Embryonic facial prominence (tissue), 1 donor: Measurements from ENCODE around the gene KIF17.

ENCODE experiments used
- DNase-seq: peaks from one replicate; pipeline ENCODE4 v3.0.0-alpha.2; 2016; ENCODE audit errors: extremely low spot score

The KIF17 gene

DNA sequence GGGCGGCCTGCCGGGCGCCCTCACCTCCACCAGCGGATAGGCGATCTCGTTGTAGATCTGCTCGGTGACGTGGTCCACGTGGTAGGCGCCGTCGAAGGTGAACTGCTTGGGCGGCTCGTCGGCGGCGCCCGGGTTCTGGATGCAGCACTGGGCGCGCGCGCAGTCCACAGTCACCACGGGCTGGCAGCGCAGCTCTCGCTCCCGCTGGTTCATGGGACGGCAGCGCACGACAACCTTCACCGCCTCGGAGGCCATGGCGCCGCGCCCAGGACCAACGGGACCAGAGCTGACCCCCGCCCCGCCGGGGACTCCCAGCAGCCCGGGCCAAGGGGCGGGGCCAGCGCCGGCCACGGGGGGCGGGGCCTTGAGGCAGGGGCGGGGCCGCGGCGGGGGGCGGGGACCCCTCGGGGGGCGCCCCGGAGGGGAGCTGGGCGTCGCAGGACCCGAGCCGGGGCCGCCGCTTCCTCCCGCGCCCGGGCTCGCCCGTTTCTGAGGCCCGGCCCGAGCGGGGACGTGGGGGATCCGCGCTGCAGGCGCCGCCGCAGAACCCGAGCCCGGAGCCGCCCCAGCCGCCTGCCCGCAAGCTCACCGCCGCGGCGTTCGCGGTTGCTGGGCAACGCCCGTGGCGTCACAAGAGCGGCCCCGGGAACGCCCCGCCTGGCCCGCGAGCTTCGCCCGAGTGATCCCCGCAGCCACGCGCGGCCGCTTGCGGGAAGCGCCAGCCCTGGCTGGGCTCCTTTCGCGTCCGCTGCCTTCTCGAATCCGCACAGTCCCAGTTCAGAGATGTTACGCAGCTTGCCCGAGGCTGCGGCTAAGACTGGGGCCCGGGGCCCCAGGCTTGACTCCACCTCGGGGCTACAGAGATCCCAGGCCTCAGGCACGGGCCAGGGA lies at the start of gene KIF17:
TSS of gene KIF17 (minus strand) at position 556 of the 891 bp plus-strand sequence. CDS start at position 255, 301 bp downstream.
- peak; percentile 27 for DNase-seq

DNA sequence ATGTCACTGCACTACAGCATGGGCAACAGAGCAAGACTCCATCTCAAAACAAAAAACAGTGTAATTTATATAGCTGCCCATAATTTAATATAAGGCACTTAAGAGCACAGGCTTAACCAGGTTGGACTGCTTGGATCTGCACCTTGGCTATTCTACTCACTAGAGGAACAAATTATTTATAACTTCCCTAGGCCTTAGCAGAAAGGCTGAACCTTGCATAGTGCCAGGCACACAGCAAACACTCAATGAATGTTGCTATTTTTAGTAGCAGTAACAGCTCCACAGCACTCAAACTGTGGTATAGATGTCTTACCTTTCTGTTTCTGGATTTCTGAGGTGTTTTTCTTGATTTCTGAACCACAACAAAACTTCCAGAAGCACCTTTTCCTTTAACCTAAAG lies 49.5 kb upstream of the KIF17 start:
- no peak for DNase-seq

DNA sequence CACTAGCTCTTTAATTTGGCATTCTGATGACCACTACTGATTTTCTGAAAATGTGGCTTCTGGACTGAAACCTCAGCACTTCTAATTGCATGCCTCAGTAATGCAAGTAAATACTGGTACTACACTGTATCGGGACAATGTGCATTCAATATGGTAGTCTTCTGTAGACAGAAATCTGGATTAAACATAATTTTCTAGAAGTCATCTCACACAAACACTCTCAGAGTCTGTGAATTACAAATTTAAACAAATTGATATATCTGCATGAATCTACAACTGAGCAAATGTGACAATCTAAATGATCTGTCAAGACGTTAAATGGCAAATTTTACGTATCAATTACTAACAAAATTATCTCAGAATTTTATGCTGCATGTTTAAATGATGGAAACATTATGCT lies 45.6 kb upstream of the KIF17 start:
- DNase-seq: no peak

DNA sequence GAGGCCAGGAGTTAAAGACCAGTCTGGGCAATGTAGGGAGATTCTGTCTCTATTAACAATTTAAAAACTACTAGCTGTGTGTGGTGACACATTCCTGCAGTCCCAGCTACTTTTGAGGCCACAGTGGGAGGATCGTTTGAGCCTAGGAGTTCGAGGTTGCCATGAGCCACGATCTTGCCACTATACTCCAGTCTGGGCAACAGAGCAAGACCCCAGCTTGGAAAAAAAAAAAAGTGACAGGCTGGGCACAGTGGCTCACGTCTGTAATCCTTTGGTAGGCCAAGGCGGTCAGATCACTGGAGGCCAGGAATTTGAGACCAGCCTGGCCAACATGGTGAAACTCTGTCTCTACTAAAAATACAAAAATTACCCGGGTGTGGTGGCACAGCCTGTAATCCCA lies 42.5 kb upstream of the KIF17 start:
- no peak for DNase-seq

DNA sequence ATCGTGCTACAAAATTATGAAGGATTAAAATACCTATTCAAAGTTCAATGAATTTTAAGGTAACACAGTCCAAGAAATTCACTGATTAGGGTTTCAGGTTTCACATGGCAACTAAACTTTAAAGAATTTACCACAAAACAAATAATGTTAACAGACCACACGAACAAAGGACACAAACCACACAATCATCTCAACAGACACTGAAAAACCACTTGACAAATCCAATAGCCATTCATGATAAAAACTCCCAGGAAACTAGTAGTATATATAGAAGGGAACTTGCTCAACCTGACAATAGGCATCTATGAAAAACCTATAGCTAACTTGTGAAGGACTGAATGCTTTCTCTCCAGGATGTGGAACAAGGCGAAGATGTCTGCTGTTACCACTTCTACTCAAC lies 35.8 kb upstream of the KIF17 start:
- no peak for DNase-seq

DNA sequence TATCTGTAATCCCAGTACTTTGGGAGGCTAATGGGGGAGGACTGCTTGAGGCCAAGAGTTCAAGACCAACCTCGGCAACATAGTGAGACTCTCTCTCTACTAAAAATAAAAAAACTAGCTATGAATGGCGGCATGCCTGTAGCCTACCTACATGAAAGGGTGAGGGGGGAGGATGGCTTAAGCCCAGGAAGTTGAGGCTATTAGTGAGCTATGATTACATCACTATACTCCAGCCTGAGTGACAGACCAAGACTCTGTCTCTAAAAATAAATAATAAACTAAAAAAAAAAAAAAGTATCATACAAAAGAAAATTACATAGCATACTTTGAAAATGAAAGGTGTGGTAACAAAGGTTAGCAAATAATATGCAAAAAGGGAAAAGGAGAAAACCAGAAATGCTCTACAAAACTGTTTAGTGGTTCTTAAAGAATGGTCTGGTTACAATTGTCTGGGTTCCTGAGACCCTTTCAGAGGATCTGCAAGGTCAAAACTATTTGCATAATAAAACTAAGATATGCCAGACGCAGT lies 33.7 kb upstream of the KIF17 start:
- no peak for DNase-seq

DNA sequence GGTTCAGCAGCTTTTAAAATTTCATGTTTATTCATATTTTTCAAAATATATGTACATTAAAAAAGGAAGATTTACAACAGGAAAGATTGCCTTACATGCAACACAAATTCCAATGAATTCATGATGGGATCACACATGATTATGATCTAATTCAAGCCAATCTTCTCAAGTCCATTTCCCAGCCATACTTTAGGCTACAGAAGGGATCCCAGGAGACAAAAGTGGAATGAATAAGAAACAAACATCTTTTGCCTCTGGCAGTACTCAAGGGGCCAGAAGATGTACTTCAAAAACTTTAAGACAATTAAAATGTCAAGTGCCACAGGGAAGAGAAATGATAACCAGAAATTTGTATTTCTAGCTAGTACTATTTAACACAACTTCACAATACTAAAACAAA lies 24.9 kb upstream of the KIF17 start:
- DNase-seq: no peak

DNA sequence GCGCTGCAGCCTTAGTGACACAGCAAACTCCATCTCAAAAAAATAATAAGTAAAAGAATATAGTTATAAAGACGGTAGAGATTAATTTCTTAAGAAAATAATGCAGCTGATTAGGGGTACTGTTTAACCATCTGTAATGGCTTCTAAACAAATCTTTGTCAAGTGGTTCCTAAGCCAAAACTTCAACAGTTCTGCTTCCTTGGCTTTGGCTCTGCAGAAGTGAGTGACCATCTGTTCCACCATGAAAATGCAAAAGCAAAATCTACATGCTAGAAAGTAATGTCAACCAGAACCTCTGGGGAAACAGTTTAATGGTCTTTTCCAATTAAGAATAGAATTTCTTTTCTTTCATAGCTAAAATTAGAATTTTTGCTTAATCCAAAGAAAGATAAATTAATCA lies 23.0 kb upstream of the KIF17 start:
- no peak for DNase-seq

DNA sequence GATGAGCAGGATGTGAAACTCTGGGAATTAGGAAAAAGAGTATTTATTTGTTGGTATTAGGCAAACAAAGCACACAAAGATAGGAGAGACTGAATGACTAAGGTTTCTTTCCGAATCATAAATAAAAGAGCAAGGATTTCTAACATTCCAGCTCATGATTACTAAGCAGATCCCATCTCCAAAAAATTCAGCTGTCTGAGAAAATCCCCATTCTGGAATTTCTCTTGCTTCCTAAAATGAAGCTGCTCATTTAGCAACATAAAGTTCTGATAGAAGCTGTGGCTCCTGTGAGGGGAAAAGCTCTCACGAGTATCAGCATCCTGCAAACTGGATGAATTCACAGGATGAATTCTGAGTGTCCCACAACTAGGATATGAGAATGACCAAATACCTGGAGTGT lies 21.4 kb upstream of the KIF17 start:
- no peak for DNase-seq

DNA sequence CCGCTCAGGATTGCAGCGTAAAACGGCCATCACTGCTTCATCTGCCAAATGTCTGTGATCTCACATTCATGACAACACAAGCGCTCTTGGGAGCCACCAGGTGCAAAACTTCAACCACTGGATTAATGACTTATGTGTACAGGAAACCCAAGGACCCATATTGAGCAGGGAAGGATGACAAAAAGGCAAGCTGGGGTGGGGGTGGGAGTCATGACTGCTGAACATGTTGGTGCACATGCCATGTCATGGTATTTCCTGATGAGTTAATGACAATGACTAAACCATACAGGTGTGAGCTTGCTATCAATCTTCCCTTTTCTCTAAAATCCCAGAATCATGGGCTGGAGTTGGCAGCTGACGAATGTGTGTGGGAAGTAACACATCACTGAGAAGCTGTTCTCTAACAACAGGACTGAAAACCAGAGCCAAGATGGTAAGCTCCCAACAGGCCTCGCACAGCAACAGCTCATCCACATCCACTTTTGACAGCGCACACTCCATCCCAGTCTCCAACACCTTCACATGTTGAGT lies 17.8 kb upstream of the KIF17 start:
- no peak for DNase-seq

DNA sequence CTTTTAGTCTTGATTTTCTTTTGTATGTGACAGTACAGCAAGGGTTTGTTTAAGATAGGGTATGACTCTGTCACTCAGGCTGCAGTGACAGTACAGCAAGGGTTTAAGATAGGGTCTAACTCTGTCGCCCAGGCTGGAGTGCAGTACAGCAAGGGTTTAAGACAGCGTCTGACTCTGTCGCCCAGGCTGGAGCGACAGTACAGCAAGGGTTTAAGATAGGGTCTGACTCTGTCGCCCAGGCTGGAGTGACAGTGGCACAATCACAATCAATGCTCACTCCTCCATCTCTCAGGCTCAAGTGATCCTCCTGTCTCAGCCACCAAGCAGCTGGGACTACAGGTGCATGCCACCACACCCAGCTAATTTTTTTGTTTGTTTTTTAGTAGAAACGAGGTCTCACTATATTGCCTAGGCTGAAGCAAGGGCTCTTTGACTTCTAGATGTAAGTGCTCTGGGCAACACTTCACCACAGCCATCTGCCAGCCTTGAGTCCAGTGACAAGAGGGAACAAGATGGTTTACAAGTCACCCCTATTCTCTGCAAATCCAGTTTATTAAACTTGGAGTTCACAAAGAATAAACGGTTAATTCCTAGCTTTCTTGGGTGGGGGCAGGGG lies 15.7 kb upstream of the KIF17 start:
- no peak for DNase-seq

DNA sequence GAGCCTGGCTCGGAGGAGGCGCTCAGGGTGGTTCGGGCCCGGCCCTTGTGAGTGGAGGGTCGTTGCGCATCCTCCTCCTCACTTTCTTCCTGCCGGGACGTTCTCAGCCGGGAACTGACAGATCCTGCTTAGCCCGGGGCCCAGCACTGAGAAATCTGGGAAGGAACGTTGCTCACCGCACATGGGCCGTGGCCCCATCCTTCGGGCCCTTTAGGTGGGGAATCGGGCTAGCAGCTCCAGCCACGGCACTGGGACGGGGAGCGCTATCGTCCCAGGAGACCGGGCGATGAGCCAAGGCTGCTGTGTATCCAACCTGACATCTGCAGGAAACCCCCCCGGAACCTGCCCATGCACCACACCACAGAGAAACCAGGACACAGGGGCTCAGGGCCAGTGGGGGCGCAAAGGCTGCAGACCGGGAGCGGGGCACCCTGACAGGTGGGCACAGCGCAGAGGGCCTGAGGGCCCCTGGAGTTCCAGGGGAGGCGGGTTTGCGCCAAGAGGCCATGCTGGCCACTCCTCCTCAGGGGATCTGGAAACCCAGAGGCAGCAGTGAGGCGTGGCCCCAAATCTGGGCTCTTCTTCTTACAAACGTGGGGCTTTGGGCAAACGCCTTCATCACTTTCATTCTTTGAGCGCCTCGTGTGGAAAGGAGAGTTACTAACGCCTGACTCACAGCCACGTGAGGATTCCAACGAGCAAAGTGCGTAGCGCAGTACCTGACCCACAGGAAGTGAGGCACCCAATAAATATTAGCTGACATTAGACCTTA lies 15.0 kb upstream of the KIF17 start, which contains the start of gene SH2D5:
TSS of gene SH2D5 (minus strand) at position 116 of the 772 bp plus-strand sequence. CDS start 4,659 bp downstream, outside the sequence.
- peak; percentile 31 for DNase-seq

DNA sequence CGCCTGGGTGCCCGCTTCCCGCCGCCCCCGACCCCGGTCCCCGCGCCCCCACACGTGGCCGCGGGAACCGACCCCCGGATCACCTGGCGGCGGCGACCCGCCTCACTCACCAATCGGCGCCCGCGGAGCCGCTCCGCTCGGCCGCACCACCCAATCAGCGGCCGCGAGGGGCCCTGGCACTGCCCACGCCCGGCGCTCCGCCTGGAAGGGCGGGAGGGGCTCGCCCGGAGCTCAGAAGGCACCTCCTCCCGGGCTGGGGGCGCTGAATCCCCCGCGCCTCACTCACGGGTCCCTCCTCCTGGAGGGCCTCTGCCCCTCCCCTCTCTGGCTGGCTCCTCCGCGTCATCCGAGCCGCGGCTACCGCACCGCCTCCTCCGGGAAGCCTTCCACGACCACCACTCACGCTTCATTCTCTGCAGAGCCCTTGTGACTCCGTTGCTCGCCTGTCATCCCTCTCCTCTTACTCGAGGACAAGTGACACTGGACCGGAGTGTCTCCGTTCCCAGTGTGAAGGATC lies 14.3 kb upstream of the KIF17 start:
- DNase-seq: no peak

DNA sequence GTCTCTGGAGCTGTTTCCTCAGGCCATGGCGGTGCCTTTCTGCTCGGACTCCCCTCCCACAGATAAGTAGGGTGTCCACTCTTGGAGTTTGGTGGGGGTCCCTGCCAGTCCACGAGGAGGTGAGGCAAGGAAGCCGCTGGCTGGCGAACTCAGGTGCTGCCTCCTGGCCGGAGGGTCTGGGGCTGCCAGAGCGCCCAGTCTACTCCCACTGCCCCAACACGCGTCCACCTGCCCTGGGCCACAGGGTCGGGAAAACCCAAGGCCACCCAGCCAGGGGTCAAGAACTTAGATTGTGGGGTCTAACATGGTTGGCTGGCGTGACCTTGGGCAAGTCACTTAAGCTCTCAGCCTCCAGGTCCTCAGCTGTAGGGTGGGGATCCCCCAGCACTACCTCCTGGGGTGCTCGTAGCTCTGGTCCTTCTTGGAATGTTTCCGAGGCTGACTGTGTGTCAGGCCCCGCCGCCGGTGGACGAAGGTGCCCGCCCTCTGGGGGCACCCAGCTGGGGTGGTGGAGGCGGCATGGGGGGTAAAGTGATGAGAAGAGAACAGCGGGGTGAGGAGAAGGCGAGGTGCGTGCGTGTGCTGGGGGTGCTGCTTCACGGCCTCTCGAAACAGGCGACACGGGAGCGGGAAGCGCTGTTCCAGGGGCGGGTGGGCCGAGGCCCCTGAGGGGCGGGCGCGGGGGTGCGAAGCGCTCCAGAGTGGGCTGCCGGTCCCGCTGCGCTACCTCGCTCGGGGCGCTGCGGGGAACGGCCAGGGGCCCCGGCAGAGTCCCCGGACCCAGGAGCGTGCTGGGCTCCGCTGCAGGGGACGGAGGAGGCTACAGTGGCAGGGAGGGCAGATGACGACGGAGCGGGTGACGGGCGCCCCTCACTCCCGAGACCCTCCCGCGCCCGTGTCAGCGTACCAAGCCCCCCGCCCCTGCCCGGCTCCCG lies 13.5 kb upstream of the KIF17 start:
- no peak for DNase-seq

DNA sequence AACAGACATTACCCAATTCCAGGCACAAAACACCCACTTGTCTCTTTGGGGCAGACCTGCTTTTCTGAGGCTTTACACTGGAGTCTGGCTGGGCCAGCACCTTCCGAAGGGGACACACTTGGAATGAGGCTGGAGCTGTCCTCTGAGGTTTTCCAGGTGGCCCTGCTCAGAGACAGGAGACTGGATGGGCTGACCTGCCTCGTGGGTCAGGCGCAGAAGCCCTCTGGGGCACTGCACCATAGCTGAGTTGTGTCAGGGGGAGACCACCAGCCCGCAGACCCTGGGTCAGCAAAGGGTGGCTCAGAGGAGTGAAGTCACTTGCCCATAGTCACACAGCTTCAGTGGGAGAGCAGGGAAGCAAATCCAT lies 12.9 kb upstream of the KIF17 start:
- no peak for DNase-seq

DNA sequence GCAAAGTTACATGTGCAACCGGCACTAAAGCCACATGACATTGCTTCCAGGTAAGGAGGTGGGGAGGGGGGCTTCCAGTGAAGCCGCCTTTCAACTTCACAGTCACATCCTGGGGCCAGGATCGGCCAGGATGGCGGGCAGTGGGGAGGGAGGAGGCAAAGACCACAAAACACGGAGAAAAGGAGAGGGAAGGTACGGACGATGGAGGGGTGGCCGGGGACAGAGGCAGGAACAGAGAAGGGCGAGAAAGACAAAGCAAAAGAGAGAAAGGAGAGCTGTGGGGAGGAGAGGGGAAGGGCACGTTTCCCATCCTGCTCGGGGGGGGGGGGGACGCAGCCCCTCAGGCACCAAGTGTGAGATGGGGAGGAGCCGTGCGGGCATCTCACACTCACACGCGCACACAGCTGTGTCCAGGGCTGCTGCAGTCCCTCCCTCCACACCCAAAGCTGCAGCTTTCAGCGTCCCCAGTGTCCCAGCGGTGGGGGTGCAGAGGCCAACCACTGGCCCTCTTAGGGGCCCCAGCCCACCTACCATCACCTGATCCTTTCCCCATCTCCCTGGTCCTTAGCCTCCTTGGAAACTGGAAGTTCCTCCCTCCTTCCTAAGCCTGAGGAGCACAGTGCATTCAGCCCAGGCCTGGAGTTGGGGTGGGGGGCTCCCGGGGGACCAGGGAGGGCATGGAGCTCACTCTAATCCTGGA lies 12.3 kb upstream of the KIF17 start:
- DNase-seq: no peak

DNA sequence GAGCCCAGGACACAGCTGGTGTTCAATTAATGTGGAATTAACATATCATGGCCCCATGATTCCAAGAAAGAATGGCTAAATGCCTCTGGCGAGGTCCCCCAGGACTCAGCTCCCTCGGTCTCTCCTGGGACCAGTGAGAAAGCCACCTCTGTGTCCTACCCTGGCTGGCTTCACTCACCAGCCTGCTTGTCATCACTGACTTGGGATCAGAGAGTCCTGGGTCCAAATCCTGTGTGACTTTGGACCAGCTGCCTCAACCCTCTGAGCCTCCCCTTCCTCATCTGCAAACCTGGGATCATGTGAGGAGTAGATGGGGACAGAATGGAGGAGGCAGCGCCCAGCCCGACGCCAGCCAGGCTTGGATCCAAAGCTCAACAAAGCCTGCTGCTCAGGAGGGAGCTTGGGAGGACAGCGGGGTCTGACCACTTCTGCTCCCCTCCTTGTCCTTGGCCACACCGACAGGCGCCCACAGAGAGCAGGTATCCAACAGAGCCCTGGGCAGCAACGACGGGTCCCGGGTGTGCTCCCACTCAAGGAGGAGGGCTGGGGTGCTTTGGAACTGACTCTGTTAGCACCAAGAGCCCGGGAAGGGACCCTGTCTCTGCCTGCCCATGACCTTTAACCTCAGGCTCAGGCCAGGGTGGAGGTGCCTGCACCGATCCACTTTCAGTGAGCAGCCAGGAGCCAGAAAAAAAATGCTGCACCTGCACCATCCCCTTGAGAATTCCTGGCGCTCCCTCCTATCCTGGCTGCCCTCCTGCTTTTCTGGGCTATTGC lies 11.5 kb upstream of the KIF17 start:
- no peak for DNase-seq

DNA sequence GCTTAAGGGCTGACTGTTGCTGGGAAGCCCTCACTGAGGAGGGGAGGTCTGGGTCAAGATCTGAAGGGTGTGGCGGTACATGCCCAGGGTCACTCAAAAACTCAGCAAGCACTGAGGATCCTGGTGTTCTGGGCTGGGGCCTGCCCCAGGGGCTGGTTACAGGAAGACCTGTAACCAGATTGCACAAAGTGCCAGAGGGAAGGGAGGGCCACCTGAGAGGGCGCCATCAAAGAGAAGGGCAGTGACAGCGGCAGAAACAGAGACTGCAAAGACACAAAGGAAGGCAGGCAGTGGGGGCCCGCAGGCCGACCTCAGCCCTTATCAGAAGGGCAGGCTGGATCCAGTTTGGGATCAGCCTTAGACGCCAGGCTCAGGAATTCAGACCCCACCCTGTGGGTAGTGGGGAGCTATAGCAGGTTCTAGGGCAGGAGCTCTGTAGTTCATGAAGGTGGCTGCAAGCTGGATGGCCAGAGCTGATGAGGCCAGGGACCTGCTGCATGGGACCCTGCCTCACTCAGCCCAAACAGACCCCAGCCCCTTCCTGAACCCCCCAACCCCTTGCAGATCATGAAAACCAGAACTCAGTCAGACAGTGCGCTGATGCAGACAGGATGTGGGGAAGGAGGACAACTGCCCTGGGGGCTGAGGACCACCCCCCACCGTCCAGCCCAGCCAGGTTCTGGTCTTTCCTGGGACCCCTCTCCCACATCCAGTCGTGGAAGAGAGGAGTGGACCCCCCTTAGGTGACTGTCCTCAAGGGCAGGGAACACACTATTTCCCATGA lies 10.8 kb upstream of the KIF17 start:
- no peak for DNase-seq
